ENCODE data around the gene CROT.

DNA sequence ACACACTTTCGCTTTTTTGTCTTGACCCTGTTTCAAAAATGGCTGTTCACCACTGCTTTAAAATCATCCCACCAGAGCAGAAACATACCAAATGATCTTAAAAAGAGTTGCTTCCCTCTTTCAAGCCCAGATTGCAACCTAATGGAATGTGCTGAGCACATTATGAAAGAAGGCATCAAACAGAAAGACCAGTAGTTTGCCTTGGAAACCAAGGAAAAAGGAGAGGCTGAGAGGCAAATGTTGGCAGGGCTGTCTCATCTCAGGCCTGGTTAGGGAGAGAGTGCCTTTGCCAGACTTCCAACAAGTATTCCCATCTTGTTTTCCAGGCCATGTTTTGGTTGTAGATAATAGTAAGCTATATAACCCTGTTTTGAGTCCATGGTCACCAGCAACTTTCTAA, 65.7 kb downstream of the CROT start:
- TF ChIP-seq CTCF (IDR thresholded peaks at IDR 0.05) (no peak), POLR2A (IDR thresholded peaks at IDR 0.05) (no peak)
